ENCODE measurements around the gene DST.

DST gene

GRCh38 chr6:56642366-56643261, at the start of gene DST:
Gene DST, minus strand, starts transcription at chr6:56642889.
- DNase-seq (ENCODE audit: low spot score): no peak

DNA sequence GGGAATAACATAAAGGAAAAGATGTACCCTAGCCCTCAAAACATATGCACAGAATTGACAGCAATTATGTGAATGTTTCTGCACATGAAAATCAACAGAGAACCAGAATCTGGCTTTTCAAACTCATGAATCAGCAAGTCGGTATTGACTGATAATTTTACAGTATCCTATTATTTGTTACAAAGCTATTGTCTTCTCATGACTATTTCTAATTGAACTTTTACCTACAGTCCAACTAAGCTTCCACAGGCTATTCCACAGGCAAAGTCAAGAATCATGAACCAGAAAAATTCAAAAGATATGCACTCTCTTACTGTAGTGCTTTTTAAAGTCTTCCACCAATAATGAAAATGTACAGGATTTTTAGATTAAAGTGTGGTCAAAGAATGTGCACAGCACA, 49.1 kb upstream of the DST start:
- no peak for DNase-seq (ENCODE audit: low spot score)

- no peak for DNase-seq (ENCODE audit: low spot score)
Observed at GRCh38 chr6:56691286-56691595, 48.6 kb upstream of the DST start.

DNA sequence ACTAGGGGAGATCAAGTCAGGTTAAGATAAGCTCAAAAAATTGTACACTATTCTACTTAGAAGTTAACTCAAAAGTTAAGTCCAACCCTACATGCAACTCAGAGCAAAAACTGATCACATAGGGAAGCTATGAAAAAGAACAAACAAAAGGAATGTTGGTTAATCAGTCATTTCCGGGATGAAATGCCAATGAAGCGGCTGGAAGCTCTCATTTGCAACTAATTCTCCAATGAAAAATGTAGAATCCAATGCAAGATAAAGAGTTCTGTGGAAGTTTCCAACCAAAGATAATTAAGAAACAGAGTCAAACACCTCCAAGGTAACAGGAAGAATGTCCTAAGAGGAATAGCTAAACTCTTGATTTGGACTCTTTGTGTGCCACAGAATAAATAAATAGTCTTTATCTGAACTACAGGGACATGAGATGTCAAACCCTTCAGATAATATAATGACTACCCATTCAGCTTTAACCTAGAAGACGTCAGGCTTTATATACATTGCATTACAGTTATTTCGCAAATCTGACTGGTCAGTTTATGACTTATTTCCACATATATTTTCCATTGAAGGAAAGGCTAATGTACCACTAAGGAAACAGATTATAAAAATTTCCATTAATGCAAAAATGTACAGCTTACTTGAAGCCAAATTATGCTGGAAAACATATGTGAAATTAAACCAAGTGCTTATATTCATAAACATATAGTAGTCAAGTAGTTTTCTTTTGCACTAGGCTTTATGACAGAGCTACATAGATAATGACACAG, 48.0 kb upstream of the DST start:
- no peak for DNase-seq (ENCODE audit: low spot score)

DNA sequence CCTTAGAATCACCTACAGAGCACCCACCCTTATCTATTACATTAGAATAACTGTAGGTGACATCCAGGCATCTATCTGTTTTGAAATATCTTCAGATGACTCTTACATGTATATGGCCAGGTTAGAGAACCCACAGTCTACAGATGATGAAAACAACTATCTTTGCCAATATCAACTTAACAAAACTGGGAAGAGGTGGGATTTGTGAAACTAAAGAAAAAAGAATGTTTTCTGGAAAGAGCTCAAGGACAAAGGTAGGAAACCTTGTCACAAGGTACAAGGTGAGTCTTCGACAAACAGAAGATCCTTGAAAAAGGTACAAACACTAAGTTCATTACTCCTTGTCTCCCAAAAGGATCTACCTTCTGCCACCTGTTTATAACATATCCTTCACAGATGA, 47.0 kb upstream of the DST start:
- DNase-seq (ENCODE audit: low spot score): no peak

- no peak for DNase-seq (ENCODE audit: low spot score)
Observed at GRCh38 chr6:56689114-56689513, 46.4 kb upstream of the DST start.

GRCh38 chr6:56688521-56688920, 45.8 kb upstream of the DST start:
- peak; percentile 35 for DNase-seq (ENCODE audit: low spot score)

GRCh38 chr6:56687551-56687950, 44.9 kb upstream of the DST start:
- DNase-seq (ENCODE audit: low spot score): no peak

GRCh38 chr6:56686429-56686828, 43.7 kb upstream of the DST start:
- no peak for DNase-seq (ENCODE audit: low spot score)

DNA sequence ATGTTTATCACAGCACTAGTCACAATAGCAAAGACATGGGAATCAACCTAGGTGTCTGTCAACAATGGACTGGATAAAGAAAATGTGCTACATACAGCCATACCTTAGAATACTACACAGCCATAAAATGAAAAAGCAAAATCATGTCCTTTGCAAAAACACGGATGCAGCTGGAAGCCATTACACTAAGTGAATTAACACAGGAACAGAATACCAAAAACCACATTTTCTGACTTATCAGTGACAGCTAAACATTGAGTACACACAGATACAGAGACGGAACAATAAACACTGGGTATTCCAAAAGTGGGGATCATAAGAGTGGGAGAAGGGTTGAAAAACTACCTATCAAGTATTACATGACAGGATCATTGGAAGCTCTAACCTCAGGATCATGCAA, 43.3 kb upstream of the DST start:
- DNase-seq (ENCODE audit: low spot score): no peak

- DNase-seq (ENCODE audit: low spot score): no peak
Observed at GRCh38 chr6:56685102-56685733, 42.5 kb upstream of the DST start.

GRCh38 chr6:56684342-56685101, 41.8 kb upstream of the DST start:
- no peak for DNase-seq (ENCODE audit: low spot score)

- peak; percentile 44 for DNase-seq (ENCODE audit: low spot score)
Observed at GRCh38 chr6:56683882-56684281, 41.2 kb upstream of the DST start.

- DNase-seq (ENCODE audit: low spot score): no peak
Observed at GRCh38 chr6:56682635-56683034, 39.9 kb upstream of the DST start.

- no peak for DNase-seq (ENCODE audit: low spot score)
Observed at GRCh38 chr6:56677559-56677958, 34.9 kb upstream of the DST start.

GRCh38 chr6:56671651-56672461, 29.2 kb upstream of the DST start:
- no peak for DNase-seq (ENCODE audit: low spot score)

DNA sequence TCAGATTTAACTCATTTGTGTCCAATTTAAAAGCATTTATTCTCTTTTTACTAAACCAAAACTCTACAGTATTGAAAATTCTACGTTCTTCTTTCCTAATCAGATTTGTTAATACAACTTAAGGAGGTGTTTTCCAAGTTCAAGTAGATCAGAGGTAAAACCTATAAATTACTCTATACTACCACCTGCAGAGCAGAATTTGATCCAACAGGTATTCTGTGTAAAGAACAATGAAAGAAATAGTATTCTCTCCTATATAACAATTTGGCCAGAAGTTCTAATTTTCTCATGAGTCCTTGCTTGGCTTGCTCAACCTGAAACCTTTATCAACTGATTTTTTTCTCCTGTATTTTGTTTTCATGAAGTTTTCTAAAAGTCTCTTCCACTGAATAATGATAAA, 28.5 kb upstream of the DST start:
- DNase-seq (ENCODE audit: low spot score): no peak

- DNase-seq (ENCODE audit: low spot score): no peak
Observed at GRCh38 chr6:56669041-56669440, 26.4 kb upstream of the DST start.

- no peak for DNase-seq (ENCODE audit: low spot score)
Observed at GRCh38 chr6:56668158-56668557, 25.5 kb upstream of the DST start.

- no peak for DNase-seq (ENCODE audit: low spot score)
Observed at GRCh38 chr6:56667336-56667735, 24.6 kb upstream of the DST start.

- DNase-seq (ENCODE audit: low spot score): no peak
Observed at GRCh38 chr6:56664029-56664428, 21.3 kb upstream of the DST start.

Data from RKO (cell line).